HPDE6-E6E7 (cell line): Measurements from ENCODE around the gene DNASE1L2.
A peak's percentile ranks its signal among the peaks of the same experiment; 100 is the strongest.

Experiments
- DNase-seq: peaks from one replicate; pipeline ENCODE4 v3.0.0; 2011; ENCODE audit warnings: missing footprints; ENCODE audit errors: extremely low spot score

DNASE1L2 gene, protein sequence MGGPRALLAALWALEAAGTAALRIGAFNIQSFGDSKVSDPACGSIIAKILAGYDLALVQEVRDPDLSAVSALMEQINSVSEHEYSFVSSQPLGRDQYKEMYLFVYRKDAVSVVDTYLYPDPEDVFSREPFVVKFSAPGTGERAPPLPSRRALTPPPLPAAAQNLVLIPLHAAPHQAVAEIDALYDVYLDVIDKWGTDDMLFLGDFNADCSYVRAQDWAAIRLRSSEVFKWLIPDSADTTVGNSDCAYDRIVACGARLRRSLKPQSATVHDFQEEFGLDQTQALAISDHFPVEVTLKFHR

DNA sequence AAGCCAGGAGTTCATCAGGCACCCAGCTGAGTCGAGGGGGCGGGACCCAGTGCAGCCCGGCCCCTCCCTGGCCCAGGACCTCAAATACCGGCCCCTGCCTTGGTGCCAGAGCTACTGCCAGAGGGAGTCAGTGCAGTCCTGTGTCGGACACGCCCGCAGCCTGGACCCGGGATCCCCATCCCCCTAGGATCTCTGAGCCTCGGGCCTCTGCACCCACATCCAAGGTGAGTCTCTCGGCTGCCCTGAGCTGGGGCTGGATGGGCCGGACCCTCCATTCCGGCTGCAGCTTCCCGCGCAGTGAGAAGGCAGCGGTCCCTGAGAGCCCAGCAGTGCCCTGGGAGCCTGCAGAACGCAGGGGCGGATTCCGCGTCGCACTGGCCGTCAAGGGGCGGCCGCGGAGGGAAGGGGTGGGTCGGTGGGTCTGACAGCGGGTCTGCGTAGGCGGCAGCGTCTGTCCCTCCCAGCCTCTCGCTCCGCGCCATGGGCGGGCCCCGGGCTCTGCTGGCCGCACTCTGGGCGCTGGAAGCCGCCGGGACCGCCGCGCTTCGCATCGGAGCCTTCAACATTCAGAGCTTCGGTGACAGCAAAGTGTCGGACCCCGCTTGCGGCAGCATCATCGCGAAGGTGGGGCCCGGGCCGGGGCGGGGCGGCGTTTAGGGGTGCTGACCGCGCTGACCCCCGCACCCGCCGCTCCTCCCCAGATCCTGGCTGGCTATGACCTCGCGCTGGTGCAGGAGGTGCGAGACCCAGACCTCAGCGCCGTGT is at the start of gene DNASE1L2:
DNASE1L2 (plus strand) TSS at position 108 of the 765 bp plus-strand sequence; CDS start at position 481, 373 bp downstream.
- DNase-seq, result no peak

DNA sequence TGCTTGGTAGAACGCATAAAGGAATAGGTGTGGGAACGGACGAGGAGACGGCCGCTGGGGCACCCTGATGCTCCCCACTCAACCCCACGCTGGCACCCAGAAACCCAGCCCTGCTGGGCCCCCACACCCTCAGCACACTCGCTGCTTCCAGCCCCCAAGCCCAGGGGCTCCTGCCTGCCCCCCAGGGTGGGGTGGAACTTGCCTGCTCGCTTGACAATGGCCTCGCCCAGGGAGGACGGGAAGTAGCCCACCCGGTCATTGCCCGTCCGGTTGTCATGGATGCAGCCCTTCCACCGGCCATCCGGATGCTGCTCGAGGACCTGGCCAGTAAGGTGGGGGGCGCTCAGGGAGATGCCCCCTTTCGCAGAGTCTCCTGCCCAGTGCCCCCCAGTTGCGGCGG is 49.7 kb upstream of the DNASE1L2 start:
- no peak for DNase-seq

DNA sequence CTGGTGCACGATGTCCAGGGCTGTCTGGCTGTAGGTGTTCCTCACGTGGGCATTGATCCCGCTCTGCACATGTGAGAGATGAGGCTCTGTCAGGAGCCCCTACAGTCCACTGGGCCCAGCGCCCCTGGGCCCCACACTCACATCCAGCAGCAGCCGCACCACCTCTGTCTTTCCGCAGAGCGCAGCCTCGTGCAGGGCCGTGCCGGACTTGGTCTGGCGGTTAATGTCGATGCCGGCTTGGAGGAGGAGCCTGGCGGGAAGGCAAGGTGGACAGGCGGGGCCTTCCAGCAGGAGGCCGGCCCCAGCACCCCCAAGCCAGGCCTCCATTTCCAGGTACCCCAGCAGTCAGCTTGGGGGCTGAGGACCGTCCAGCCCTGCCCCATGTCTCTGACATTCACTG is 49.0 kb upstream of the DNASE1L2 start:
- DNase-seq, result no peak

DNA sequence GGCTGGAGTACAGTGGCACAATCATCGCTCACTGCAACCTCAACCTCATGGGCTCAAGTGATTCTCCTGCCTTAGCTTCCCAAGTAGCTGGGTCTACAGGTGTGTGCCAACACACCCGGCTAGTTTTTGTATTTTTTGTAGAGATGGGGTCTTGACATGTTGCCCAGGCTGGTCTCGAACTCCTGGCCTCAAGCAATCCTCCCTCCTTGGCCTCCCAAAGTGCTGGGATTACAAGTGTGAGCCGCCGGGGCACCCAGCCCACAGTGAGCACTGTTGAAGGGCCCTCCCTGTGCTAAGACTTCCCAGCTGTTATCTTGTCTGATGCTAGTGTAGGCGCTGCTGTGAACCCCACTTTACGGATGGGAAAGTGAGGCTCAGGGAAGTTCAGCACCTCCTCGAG is 47.8 kb upstream of the DNASE1L2 start:
- no peak for DNase-seq

DNA sequence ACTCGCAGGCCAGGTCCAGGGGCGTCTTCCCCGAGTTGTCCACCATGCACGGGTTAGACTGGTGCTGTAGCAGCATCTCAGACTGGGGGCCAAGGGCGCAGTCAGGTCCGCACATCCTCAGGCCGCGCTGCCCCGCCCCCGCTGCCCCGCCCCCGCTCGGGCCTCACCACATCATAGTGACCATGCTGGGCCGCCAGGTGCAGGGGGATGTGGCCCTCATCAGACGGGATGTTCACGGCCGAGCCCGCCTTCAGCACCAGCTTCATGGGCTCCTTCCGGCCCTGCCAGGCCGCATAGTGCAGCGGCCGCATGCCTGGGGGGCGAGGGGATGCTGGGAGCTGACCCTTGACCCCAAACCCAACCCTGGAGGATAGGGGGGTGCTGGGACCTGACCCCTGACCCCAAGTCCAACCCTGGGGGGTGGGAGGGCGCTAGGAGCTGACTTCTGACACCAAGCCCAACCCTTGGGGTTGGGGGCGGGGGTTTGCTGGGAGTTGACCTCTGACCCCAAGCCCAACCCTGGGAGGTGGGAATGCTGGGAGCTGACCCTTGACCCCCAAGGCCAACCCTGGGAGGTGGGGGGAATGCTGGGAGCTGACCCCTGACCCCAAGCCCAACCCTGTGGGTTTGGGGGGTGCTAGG is 46.9 kb upstream of the DNASE1L2 start:
- no peak for DNase-seq

DNA sequence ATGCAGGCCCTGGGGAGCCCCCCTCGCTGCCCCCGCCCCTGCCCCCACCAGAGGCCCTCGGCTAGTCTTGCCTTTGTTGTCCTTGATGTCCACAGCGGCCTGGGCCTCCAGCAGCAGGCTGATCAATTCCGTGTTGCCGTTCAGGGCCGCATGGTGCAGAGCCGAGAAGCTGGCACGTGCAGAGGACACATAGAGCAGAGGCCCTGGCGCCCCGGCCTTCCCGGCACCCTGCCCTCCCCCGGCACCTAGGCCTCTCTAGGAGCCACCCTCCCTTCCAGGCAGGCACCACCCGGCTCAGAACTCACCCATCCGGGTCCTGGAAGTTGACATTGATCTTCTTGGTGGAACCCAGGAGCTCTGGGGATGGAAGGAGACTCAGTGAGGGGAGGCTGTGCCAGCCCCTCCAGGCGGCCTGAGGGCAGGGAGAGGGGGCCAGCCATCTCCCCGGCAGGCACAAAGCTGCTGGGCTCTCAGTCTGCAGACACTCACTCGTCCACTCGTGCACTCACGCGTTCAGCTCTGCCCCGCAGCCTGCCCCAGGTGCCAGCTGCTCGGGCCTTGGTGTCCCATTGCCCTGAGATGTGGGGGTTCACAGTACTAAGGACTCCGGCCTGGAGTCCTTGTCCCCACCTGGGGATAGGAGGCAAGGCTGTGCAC is 46.1 kb upstream of the DNASE1L2 start:
- DNase-seq, result no peak

DNA sequence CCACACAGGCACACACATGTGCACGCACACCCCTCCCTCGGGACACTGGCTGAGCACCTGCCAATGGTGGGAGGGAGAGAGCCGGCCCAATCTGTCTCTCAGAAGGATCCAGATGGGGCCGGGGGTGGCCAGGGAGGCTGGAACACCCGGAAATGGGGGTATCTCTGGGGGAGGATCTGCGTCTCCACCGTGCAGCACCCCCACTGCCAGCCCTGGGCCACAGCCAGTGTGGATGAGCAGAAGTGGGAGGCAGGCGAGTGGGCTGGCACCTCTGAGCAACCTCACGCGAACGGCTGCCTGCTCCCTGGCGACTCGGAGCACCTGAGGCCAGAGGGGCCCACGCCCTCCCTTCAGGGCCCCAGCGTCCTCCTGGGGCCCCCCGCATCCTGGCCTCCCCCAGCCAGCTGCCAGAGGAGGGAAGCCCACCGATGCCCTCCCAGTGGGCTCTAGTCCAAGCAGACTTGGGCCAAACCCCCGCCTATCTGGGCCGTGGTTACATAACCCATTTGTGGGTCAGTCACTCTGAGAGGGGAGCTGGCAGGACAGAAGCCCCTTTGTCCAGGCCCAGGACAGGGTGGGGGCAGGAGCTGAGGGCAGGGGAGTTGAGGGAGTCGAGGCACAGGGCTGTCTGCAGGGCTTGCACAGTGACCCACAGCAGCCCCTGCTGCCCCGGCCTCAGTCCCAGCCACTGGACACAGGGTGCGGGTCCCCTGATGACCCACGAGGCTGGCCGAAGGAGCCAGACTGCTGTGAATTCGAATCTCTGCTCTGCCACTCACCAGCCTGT is 45.4 kb upstream of the DNASE1L2 start:
- DNase-seq, result no peak

DNA sequence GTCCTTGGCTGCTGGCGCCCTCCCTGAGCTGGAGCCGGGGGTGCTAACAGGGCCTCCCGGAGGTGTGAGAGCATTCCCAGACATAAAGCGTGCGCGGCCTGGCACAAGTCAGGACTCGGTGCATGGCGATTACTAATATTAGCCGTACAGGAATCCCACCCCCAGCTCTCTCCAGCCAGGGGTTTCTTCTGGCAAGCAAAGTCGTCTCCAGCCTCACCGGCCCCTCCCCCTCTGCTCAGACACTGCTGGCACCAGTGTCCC is 44.9 kb upstream of the DNASE1L2 start:
- DNase-seq, result no peak

DNA sequence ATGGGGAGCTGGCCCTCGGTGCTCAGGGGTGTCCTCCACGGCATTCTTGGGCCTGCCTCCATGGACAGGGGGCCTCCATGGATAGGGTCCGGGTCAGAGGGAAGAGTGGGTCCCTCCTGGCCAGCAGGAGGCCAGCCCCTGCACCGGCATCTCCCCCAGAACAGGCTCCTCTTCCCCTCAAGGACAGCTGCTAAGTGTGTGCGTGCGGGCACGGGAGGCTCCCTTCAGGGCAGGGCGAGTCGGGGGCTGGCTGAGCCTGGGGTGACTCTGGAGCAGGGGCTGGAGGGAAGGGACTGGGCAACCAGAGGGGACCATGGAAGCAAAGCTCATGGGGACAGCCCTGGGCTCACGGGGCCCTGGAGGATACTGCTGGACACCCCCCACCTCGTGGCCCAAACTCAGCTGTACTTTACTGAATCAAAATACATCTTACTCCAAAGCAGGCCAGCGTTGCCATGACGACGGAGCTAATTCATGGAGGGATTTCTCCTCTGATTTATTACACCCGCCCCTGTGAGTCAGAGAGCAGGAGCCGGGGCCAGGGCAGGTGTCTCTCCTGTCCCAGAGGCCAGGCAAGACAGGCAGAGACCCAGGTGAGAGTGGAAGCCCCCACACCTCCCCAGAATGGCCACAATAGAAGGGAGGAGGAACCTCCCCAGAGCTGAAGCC is 41.9 kb upstream of the DNASE1L2 start:
- DNase-seq, result no peak

DNA sequence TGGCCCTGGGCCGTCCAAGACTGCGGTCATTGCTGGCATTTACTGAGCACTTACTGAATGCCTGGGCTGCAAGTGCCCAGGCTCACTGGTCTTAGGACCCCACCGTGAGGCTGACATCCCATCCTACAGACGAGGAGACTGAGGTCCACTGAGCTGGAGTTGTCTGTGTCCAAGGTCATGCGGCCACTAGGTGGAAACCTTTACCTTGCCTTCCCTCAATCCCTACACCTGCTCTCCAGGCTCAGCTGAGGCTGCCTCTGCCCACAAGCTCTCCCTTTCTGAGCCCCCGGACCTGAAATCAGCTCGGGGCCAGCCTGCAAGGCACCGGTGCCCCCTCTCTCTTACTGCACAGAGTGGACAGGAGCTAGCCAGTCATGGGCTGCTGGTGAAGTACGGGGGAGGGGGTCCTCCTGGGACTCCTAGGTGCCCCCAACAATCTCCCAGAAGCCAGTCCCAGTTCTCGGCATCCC is 41.4 kb upstream of the DNASE1L2 start:
- DNase-seq, result peak; percentile 59

DNA sequence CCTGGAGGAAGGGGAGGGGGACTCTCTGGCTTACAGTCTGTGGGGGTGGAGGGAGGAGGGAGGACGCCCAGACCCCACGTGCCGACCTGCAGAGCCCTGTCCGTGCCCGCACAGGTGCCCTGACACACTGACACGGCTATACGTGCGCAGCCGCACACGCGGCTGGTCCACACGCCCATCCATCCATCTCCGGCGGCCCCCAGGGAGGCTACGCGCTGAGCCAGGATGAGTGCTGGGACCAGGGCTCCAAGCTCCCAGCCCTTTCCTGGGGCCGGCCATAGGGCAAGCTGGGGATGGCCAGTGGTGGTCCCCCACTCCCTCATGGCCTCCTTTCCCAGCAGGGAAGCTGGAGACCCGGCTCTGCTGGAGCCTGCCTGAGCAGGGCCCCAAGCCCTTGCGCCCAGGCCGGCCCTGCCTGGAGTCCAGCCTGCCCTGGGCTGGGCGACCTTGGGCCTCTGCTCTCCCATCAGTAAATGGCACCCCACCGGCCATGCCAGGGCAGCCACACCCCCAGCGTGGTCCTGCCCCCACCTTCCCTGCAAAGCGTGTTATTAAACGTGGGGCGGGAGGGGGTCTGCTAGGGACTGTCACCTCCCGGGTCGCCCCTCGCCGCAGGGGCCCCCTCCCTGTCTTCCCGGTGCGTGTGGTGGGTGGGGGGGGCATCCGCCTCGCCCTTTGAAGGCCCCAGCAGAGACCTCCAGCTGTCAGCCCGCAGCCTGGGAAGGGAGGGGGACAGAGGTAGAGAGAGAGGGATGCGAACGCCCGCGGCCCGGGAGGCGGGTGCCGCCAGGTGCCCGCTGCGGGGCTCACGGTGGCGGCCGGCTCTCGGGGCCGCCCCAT is 40.7 kb upstream of the DNASE1L2 start:
- DNase-seq, result no peak

DNA sequence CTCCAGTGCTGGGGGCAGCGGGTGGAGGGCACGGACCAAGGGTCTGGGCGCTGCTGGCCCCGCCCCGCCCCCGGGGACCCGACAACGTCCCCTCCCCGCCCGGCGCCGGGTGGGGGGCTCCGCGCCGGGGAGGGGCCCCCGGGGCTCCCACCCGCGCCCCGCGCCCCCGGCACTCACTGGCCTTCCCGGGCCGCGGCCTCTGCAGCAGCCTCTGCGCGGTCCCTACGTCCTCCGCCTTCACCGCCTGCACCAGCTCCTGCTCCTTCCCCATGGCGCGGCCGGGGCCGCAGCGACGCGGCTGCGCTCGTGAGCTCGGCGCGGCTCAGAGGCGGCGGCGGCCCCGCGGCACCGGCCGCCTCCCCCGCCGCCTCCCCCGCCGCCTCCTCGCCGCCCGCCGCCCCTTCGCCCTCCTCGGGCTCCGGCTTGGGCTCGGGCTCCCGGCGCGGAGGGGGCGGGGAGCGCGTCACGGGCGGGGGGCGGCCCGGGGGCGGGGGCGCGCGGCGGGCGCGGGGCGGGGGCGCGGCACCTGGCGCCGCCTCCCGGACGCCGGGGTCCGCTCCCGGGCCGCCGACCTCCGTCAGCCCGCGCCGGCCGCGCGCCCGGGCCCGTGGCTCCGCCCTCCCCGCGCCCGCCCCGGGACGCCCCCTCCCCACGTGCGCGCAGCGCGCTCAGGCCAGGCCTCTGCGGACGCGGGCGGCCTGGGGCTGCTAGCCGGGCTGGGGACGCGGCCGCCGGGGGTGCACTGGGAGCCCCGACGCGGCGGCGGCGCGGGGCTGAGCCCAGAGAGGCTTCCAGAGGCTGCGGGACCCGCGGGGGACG is 39.9 kb upstream of the DNASE1L2 start, which contains the start of gene CASKIN1:
CASKIN1 (minus strand) TSS at position 444 of the 819 bp plus-strand sequence; CDS start at position 271, 173 bp downstream.
- no peak for DNase-seq

DNA sequence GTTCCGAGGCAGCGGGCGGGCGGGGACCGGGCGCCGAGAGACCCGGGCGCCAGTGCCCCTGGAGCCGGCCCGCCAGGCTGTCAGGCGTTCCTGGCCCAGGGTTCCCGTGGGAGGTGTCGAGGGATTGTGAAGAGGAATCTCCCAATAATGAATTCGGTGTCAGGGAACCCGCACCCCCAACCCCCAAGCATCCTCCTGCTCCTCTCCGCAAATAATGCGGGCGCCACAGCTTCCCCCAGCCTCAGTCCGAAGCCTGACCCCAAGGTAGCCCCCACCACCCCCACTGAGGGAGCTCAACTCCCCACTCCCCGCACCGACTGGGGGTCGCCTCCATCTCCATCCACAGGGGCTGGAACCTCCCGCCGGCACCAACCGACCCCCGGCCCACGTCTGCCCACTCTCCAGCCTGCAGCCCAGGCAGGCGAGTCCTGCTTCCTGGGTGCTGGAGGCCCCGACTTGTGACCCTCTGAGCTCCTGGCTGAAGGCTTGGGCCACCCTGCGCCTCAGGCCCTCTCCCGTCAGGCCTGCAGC is 39.2 kb upstream of the DNASE1L2 start:
- DNase-seq, result no peak

DNA sequence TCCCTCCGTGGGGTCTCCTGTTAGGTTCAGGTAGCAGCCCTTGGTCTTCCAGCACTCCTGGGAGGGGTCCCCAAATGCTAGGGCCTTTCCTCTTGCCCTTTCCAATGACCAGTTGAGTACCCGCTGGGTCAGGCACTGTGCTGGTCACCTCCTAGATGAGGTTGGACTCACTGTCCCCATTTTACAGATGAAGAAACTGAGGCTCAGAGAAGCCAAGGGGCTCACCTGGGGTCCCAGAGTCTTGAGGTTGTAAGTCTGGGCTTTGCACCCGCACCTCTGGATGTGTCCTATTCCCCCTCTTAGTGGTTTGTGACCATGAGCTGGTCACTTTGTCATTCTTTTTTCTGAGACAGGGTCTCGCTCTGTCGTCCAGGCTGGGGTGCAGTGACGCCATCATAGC is 38.5 kb upstream of the DNASE1L2 start:
- DNase-seq, result no peak

DNA sequence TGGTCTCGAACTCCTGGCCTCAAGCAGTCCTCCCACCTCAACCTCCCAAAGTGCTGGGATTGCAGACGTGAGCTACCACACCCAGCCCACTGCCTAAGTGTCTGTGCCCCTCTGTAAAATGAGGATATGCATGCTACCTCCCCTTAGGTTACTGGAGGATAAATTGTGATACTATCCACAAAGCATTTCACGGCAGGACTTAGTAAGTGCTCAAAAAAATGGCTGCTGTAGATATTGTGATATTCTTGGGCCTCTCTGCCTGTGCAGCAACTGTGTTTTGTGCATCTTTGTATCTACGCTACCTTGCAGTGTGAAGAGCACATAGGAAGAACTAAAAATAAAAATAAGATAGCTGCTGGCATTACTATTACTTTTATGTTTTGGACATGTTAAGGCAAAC is 38.0 kb upstream of the DNASE1L2 start:
- no peak for DNase-seq

DNA sequence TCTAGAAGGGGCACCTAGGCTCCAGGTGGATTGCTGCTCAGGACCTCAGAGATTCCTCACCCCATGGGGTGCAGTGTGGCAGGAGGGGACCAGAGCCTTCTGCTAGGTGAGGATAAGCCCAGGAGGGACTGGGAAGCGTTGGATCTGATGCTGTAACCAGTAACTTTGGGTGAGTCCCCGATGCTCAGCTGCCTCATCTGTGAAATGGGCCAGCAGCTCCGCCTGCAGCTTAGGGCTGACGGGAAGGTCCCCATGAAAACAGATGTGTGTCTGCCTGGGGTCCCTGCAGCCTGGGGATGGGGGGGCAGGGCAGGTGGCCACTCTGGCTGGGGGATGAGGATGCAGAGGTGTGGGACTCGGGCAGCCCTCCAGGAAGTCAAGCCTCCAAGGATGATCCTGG is 37.1 kb upstream of the DNASE1L2 start:
- DNase-seq, result no peak

DNA sequence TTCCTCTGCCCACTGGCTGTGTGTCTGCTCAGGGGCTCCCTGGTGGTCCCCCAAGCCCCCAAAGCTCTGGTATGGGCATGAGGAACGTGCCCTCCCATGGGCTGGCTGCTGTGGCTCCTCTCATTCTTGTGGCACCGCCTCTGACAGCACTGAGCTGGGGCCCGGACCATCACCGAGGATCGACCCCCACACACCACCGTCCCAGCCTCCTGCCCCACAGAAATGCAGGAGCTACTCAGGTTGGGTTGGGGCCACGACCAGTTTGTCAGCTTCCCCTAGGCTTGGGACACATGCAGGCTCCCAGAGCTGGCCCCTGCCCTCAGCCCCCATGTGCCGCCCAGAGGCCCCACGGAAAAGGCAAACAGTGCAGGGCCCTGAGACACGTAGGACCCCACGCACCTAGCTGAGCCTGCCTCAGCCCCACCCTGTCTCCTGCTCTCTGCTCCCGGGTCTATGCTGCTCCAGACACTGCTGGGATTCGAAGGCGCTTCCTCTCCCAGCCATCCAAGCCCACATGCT is 36.6 kb upstream of the DNASE1L2 start:
- no peak for DNase-seq

DNA sequence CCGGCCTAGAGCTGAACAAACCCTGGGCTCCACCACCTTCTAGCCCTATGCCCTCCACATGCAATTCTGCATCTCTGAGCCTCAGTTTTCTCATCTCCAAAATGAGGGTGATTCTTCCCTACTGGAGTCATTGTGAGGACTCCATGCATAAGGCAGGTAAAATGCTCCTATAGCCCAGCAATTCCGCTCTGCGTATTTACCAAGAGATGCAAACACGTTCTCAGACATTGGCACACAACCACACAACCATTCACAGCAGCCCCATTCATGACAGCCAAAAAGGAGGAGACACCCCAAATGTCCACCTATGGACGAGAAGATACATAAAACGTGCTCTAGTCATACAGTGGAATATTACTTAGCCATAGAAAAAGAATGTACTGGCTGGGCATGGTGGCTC is 35.9 kb upstream of the DNASE1L2 start:
- DNase-seq, result no peak
